Erythroblast (primary cell): Measurements from ENCODE around the gene ACP2.

ENCODE experiments used
- GATA1 ChIP-seq: IDR thresholded peaks from 2 replicates; pipeline ENCODE4 v1.6.1; 2011; ENCODE audit warnings: low read depth, mild to moderate bottlenecking, control low read depth, low read length, moderate library complexity
- POLR2A ChIP-seq: IDR thresholded peaks from 2 replicates; pipeline ENCODE4 v1.6.1; 2011; ENCODE audit warnings: mild to moderate bottlenecking, low read length

- TF ChIP-seq POLR2A: no peak
- TF ChIP-seq GATA1: no peak
These were observed 8.8 kb downstream of the ACP2 start for GRCh38 chr11:47239852-47240251.
